ENCODE data around the gene CSKMT. TPM values are rescaled to one million over a fixed set of nuclear protein-coding genes. Genes with fewer than 3 reads are reported as not detected.

The CSKMT gene
- total and polyA plus RNA-seq, 2 donors (not counting 3 experiments of a cell fraction or from before 2014, with no cell fraction given): 7.8 to 38.1 TPM

DNA sequence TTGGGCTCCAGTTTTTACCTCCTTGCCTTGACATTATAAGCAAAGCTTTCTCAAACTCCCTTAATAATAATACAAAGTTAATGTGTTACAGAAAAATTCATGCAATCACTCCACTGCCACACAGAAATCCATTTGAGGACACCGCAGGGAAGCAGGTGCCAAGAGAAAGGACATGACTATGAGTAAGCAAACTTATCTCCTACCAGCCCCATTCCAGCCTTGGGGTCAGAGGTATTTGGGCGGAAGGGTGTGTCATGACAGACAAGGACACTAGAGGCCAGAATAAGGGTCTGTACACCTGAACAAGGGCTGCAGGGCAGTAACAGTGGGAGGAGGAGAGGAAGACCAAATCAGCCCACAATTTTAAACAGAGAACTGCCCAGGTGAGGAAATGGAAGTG, 48.2 kb downstream of the CSKMT start:
- ChIA-PET POLR2A (no interaction called here), CTCF (interaction anchor here (0.7 to 1.2 kb wide), 2 partner anchors 11 to 289 kb away, joined by 3 read pairs; no protein-coding TSS in a partner anchor)
- FAIRE-seq (no peak), DNase-seq (ENCODE audit: low read depth, low spot score) (no peak)
- H3K27me3 ChIP-seq (ENCODE audit: control insufficient read depth in 2 of 2, insufficient read depth in 2 of 2, low read length in 2 of 2): no peaks in the 10 kb centered on the region
- dilution Hi-C loops (cut with MboI; ENCODE audit: extremely low pct_ligation_motif_present, low sequenced_read_pairs) (no loop called here), intact Hi-C loops (cut with micrococcal nuclease) (no loop called here)
- no peak overlapping the region for H3K4me2 ChIP-seq (ENCODE audit: insufficient read depth, low read length)
- H3K9ac ChIP-seq (replicated peaks; ENCODE audit: extremely low read depth, insufficient read depth, low read length): no peak overlapping the region
- no peak overlapping the region for H2AFZ ChIP-seq (ENCODE audit: low read depth, low read length)
- no peak overlapping the region for H3K4me3 ChIP-seq (replicated peaks in 1 of 3; ENCODE audit: insufficient read depth in 1 of 3, low read depth in 1 of 3, low read length in 3 of 3)
- TF ChIP-seq MYC (IDR thresholded peaks at IDR 0.05; ENCODE audit: low read depth, low read length) (no peak), JUN (IDR thresholded peaks at IDR 0.05; ENCODE audit: borderline replicate concordance, insufficient read depth, insufficient read length, low read depth) (no peak), EZH2 (IDR thresholded peaks at IDR 0.05; ENCODE audit: borderline replicate concordance, low read depth, low read length, severe bottlenecking) (no peak), POLR2A (IDR thresholded peaks at IDR 0.05; ENCODE audit: low read depth, low read length) (no peak), GATA2 (IDR thresholded peaks at IDR 0.05; ENCODE audit: insufficient read depth, insufficient read length, low read depth, low read length) (no peak), POLR2AphosphoS5 (IDR thresholded peaks at IDR 0.05; ENCODE audit: insufficient read depth, low read depth, low read length) (no peak), FOS (IDR thresholded peaks at IDR 0.05; ENCODE audit: borderline replicate concordance, insufficient read depth, low read length) (no peak)
- TF ChIP-seq, protein P1, sequence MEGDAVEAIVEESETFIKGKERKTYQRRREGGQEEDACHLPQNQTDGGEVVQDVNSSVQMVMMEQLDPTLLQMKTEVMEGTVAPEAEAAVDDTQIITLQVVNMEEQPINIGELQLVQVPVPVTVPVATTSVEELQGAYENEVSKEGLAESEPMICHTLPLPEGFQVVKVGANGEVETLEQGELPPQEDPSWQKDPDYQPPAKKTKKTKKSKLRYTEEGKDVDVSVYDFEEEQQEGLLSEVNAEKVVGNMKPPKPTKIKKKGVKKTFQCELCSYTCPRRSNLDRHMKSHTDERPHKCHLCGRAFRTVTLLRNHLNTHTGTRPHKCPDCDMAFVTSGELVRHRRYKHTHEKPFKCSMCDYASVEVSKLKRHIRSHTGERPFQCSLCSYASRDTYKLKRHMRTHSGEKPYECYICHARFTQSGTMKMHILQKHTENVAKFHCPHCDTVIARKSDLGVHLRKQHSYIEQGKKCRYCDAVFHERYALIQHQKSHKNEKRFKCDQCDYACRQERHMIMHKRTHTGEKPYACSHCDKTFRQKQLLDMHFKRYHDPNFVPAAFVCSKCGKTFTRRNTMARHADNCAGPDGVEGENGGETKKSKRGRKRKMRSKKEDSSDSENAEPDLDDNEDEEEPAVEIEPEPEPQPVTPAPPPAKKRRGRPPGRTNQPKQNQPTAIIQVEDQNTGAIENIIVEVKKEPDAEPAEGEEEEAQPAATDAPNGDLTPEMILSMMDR (IDR thresholded peaks at IDR 0.05; ENCODE audit: extremely low read depth in 1 of 2, insufficient read depth in 1 of 2, low read depth in 1 of 2, low read length in 2 of 2): no peak
- TF ChIP-seq, protein P2, sequence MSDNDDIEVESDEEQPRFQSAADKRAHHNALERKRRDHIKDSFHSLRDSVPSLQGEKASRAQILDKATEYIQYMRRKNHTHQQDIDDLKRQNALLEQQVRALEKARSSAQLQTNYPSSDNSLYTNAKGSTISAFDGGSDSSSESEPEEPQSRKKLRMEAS (IDR thresholded peaks at IDR 0.05; ENCODE audit: insufficient read depth, insufficient read length): no peak
- peaks cover 12% of the 10 kb centered on the region for H3K4me1 ChIP-seq (ENCODE audit: control insufficient read depth, extremely low read depth, insufficient read depth, low read length)
- no peak overlapping the region for H3K27ac ChIP-seq (ENCODE audit: insufficient read depth, low read depth, low read length)
- H4K20me1 ChIP-seq (replicated peaks; ENCODE audit: control insufficient read depth, extremely low read depth, insufficient read depth, low read length): no peaks in the 10 kb centered on the region
- H3K9me1 ChIP-seq (replicated peaks; ENCODE audit: control insufficient read depth, extremely low read depth, insufficient read depth, low read length): no peaks in the 10 kb centered on the region
- peaks cover 20% of the 10 kb centered on the region for H3K79me2 ChIP-seq (ENCODE audit: control insufficient read depth, insufficient read depth, low read length)
- H3K9me3 ChIP-seq (replicated peaks; ENCODE audit: control insufficient read depth, insufficient read depth, low read length): no peaks in the 10 kb centered on the region
- H3K36me3 ChIP-seq (ENCODE audit: control insufficient read depth in 2 of 2, extremely low read depth in 1 of 2, insufficient read depth in 2 of 2, low read length in 2 of 2): peaks cover 31 to 39% of the 10 kb centered on the region in 2 experiments
- BruUV-seq (replicated peaks): no TSS peak

All from endothelial cell of umbilical vein (primary cell).